ENCODE data around the gene GAB2. TPM values are rescaled to one million over a fixed set of nuclear protein-coding genes. Genes with fewer than 3 reads are reported as not detected.
A peak's percentile ranks its signal among the peaks of the same experiment; 100 is the strongest.

Gene GAB2
- polyA plus RNA-seq, 3 donors = 2.8 to 39.4 (median 4.4) TPM

- peaks cover 8 to 16% of the 10 kb centered on the region in 2 donors for H3K36me3 Mint-ChIP-seq
- Histone ChIP-seq H3K9me3 (replicated peaks in 1 of 2; ENCODE audit: control insufficient read depth in 1 of 2, insufficient read depth in 1 of 2, low read length in 2 of 2) (no peaks in the 10 kb centered on the region), H3K4me2 (replicated peaks; ENCODE audit: extremely low read depth, low read length, poor library complexity, severe bottlenecking) (peak overlapping the region; percentile 78), H3K79me2 (ENCODE audit: insufficient read depth, low read length) (peaks cover 89% of the 10 kb centered on the region), H3K4me3 (replicated peaks in 1 of 3; ENCODE audit: low read depth in 2 of 3, low read length in 3 of 3) (peak overlapping the region; percentile 0 to 70 (median 37)), H2AFZ (ENCODE audit: insufficient read depth, low read depth, low read length, poor library complexity, severe bottlenecking) (no peak overlapping the region), H3K4me1 (ENCODE audit: control insufficient read depth in 1 of 2, insufficient read depth in 2 of 2, low read length in 2 of 2) (peaks cover 75 to 79% of the 10 kb centered on the region in 2 donors), H4K20me1 (ENCODE audit: insufficient read depth, low read length) (peaks cover 58% of the 10 kb centered on the region), H3K27ac (ENCODE audit: low read depth in 1 of 2, low read length in 2 of 2) (peak overlapping the region; percentile 80 to 92), H3K36me3 (replicated peaks in 1 of 2; ENCODE audit: control insufficient read depth in 1 of 2, insufficient read depth in 2 of 2, low read length in 2 of 2) (no peaks in the 10 kb centered on the region), H3K27me3 (ENCODE audit: control insufficient read depth in 2 of 2, insufficient read depth in 2 of 2, low read length in 2 of 2) (no peaks in the 10 kb centered on the region), H3K9ac (ENCODE audit: insufficient read depth, low read length, poor library complexity, severe bottlenecking) (peak overlapping the region; percentile 57)
- H3K4me3 Mint-ChIP-seq = peak overlapping the region; percentile 69 to 86
- peaks cover 86% of the 10 kb centered on the region for H3K4me1 Mint-ChIP-seq
- H3K9me3 Mint-ChIP-seq = no peaks in the 10 kb centered on the region
- peaks cover 0 to 1% (median 0%) of the 10 kb centered on the region in 3 donors for H3K27me3 Mint-ChIP-seq (ENCODE audit: low read depth in 3 of 3)
- intact Hi-C loops (cut with micrococcal nuclease) = loop anchor here in 1 of 2 donors (5.0 kb wide), 2 partner anchors 38 to 42 kb away; no protein-coding TSS in a partner anchor
- 0% methylated on average over 3 of the region's 6 CpGs for WGBS (ENCODE audit: insufficient coverage)
- TF ChIP-seq CTCF (IDR thresholded peaks at IDR 0.05) = no peak
- H3K27ac Mint-ChIP-seq = peak overlapping the region; percentile 93 to 98 (median 96)
- no peak for DNase-seq
Observed at GRCh38 chr11:78350091-78350645, 67.5 kb downstream of the GAB2 start.

- DNase-seq = no peak
- no peak for TF ChIP-seq CTCF (IDR thresholded peaks at IDR 0.05)
- H2AFZ ChIP-seq (ENCODE audit: insufficient read depth, low read depth, low read length, poor library complexity, severe bottlenecking) = no peak overlapping the region
- peaks cover 0 to 1% (median 0%) of the 10 kb centered on the region in 3 donors for H3K27me3 Mint-ChIP-seq (ENCODE audit: low read depth in 3 of 3)
- H3K4me1 Mint-ChIP-seq = peaks cover 83% of the 10 kb centered on the region
- H3K4me3 Mint-ChIP-seq = peak overlapping the region; percentile 69 to 86
- H3K27ac ChIP-seq (ENCODE audit: low read depth in 1 of 2, low read length in 2 of 2) = peak overlapping the region; percentile 80 to 92
- peak overlapping the region; percentile 93 to 98 (median 96) for H3K27ac Mint-ChIP-seq
- no peaks in the 10 kb centered on the region for H3K9me3 Mint-ChIP-seq
- H3K36me3 Mint-ChIP-seq = peaks cover 7 to 12% of the 10 kb centered on the region in 2 donors
- H3K27me3 ChIP-seq (ENCODE audit: control insufficient read depth in 2 of 2, insufficient read depth in 2 of 2, low read length in 2 of 2) = no peaks in the 10 kb centered on the region
- WGBS (ENCODE audit: insufficient coverage) = 100% methylated on average over 1 of the region's 3 CpGs
- peak overlapping the region; percentile 0 to 70 (median 37) for H3K4me3 ChIP-seq (replicated peaks in 1 of 3; ENCODE audit: low read depth in 2 of 3, low read length in 3 of 3)
- H3K9me3 ChIP-seq (replicated peaks in 1 of 2; ENCODE audit: control insufficient read depth in 1 of 2, insufficient read depth in 1 of 2, low read length in 2 of 2) = no peaks in the 10 kb centered on the region
- peaks cover 57% of the 10 kb centered on the region for H4K20me1 ChIP-seq (ENCODE audit: insufficient read depth, low read length)
- H3K4me2 ChIP-seq (replicated peaks; ENCODE audit: extremely low read depth, low read length, poor library complexity, severe bottlenecking) = peak overlapping the region; percentile 78
- intact Hi-C loops (cut with micrococcal nuclease) = loop anchor here in 1 of 2 donors (5.0 kb wide), 3 partner anchors 37 to 52 kb away; no protein-coding TSS in a partner anchor
- peaks cover 69 to 74% of the 10 kb centered on the region in 2 donors for H3K4me1 ChIP-seq (ENCODE audit: control insufficient read depth in 1 of 2, insufficient read depth in 2 of 2, low read length in 2 of 2)
- peak overlapping the region; percentile 57 for H3K9ac ChIP-seq (ENCODE audit: insufficient read depth, low read length, poor library complexity, severe bottlenecking)
- H3K36me3 ChIP-seq (replicated peaks in 1 of 2; ENCODE audit: control insufficient read depth in 1 of 2, insufficient read depth in 2 of 2, low read length in 2 of 2) = no peaks in the 10 kb centered on the region
- H3K79me2 ChIP-seq (ENCODE audit: insufficient read depth, low read length) = peaks cover 89% of the 10 kb centered on the region
Observed at GRCh38 chr11:78349624-78350023, 68.0 kb downstream of the GAB2 start.

Measured in CD14-positive monocyte (primary cell).